ENCODE data around the gene SAP30L.

Gene SAP30L

DNA sequence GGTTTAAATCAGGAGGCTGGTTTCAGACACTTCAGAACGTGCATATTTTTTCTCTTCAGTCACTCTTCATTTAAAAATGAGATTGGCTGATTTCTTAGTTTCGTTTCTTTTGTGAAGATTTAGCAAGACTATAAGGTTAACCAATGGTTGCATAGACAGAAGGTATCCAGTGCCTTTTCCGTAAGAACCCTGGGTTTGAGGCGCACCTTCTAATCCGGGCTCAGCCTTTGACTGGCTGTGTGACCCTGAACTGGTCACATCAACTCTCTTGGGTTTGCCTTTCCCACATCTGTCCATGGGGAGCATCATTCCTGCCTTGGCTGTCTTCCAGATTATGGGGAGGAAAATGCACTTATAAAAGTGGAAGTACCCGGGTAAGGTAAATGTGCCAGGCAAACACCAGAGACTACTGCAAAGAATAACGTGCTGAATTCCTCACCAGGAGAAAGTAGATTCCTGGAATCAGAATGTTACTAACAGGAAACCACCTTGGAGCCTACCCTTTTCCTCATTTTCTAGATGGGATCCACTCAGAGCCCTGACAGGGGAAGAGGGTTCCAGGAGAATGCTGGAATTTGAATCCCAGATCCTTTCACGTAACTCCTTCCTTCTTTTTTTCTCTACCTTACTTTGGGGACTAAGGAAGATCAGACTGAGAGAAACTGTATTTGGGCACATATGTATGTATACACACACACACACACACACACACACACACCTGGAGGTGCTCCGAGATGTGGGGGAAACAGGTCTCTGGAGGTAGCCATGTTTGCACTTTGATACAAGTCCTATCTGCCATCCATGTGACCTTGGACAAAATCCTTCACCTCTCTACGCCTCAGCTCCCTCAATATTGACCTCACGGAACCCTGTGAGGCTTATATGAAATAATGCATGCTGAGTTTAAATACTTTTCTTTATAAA lies 25.4 kb downstream of the SAP30L start:
- TF ChIP-seq CTCF (IDR thresholded peaks at IDR 0.05; ENCODE audit: extremely low read depth, missing control alignments), result no peak
- DNase-seq (ENCODE audit: low spot score), result no peak

DNA sequence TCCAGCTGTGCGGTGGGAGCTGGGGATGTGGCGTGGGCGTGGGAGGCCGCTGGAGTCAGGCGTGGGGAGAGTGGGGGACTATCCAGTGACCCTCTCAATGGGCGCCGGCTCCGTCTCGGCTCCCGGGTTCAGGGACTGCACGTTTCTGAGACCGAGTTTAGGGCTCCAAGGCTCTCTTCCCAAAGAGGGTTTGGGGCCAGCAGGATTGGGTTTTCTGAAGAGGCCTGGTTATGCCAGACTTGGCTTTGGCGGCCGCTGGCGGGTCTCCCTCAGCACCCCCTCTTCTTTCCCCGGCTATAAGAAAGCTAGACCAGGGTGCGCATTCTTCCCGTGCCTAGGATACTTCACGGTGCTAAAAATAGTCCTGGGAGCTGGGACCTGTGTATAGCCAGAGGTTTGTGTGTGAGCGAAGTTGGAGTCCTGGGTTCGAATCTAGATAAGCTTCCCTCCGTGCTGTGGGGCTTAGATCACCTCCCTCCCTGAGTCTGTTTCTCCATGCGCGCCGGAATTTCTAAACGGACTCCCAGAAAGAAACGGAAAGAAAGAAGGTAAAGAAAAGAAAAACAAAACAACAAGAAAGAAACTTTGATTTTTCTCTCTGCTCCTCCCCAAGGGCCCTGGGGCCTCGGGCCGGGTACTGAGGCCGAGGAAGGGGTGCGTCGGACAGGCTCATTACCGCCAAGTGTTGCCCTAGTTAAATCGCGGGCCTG lies 27.2 kb downstream of the SAP30L start:
- TF ChIP-seq CTCF (IDR thresholded peaks at IDR 0.05; ENCODE audit: extremely low read depth, missing control alignments), result no peak
- no peak for DNase-seq (ENCODE audit: low spot score)

DNA sequence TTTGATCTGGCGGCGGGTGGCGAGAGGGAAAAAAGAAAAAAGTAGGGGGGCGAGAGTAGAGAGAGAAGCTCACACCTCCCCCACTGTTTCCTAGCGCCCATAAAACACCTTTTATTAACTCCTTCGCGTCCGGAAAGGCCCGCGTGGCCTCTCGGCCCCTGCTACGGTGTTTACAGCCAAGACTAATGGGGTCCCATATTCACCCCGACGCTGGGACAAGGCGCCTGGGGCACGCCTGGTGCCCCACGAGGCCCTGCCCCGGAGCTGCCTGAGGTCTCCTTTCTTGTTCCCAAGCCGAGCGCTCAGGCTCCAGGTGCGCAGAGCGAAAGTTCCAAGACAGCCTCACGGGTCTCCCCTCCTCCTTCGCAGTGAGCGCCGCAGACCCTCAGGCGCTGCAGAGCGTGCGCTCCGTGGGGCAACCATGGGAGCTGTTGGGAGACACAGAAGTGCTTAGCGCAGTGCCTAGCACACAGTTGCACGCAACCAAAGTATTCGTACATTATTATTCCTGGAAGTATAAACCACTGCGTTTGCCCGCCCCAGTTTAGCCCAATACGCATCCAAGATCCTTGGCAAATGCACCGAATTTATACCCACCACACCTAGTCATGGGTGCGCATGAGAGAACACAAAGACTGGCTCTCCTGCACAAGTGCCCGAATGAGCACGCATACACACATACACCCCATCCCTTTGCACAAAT lies 27.9 kb downstream of the SAP30L start:
- TF ChIP-seq CTCF (IDR thresholded peaks at IDR 0.05; ENCODE audit: extremely low read depth, missing control alignments), result no peak
- DNase-seq (ENCODE audit: low spot score), result no peak

DNA sequence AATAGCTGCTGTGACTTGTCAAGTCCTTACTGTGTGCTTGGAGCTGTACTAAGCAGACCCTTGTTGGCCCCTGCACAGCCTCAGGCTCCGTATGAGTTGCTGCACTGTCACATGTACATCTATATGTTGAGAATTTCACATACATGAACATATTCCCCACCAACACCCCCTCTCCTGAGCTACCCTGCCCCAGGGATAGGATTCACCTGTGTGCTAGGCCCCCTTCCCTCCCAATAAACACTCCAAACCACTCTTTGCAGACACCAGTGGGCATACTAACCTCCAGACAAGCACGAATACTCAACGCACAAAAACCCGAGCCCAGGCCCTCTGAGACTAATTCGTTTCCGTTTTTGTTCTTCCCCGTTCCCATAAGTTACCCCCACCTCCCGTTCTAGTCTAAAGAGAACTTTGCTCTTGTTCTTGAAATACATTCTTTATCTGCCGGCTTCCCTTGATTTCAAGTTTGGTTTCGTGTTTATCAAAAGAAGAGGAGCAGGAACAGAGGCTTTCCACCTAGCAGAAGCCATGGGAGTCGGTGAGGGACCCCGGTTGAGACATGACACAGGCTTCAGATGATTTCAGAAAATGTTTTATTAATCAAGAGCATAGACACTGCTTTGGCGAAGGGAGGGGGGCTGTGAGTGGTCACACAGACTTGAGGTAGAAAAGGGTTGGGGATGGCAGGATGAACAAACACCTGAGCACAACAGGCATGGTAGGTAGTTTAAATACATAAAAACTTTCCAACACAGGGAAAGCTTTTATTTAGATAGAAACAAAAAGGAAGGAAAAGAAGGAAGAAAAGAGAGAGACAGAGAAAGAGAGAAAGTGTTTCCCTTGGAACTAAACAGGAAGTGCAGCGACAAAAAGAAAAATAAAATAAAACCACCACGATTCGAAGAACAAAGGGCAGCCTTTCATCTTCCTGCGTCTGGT lies 28.9 kb downstream of the SAP30L start:
- TF ChIP-seq CTCF (IDR thresholded peaks at IDR 0.05; ENCODE audit: extremely low read depth, missing control alignments), result no peak
- no peak for DNase-seq (ENCODE audit: low spot score)

DNA sequence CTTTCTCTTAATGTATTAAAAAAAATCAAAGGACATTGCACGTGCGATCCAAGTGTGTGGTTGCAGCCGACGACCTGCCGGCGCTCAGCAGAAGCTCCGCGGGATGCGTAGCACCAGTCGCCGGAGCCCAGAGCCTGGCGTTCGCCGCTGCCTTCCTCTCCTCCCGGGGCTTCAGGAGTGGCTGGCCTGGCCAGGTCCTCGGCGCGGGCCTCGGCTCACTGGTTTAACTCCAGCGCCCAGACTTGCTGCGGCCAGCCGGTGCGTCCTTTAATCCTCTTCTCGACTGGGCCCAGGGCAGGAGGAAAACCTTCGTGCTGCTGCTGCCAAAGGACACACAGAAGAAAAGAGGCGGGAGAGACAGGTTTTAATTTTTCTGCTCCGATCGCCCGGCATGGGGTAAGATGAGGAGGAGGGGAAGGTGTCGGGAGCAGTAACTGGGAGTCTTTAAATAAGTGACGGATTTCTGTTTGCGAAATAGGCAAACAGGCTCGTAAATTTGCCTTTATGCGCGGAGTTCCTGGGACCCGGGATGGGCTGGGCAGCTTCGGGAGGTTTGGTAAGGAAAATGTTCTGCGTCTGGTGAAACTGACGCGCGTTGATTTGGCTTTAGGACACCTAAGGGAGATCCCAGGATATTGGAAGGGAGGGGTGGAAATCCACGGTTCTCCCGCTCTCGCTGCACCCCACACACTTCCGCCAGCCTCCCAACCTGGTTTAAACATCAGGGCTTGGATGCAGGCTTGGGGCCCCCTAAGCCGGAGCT lies 30.0 kb downstream of the SAP30L start:
- DNase-seq (ENCODE audit: low spot score), result no peak
- TF ChIP-seq CTCF (IDR thresholded peaks at IDR 0.05; ENCODE audit: extremely low read depth, missing control alignments), result no peak

All from GM20000 (cell line).